Esophagus squamous epithelium (tissue), 5 donors: Measurements from ENCODE around the gene MLPH. TPM values are rescaled to one million over a fixed set of nuclear protein-coding genes. Genes with fewer than 3 reads are reported as not detected.

Experiments
- DNase-seq: peaks from one replicate; lab custom pipeline; 2025; lab: John Stamatoyannopoulos, UW
- H3K27ac ChIP-seq, 4 donors: fragments of 200-600 bp; sonication (generic); one replicate each; pipeline ENCODE4 v1.5.1; 2016 to 2019; ENCODE audit warnings: mild to moderate bottlenecking in 1 of 4
- H3K27me3 ChIP-seq, 4 donors: fragments of 200-600 bp; sonication (generic); 1 replicate in 3 of 4; 2 replicates in 1 of 4; pipeline versions ENCODE4 v1.5.1 to v1.6.0; 2017 to 2021; ENCODE audit warnings: antibody characterized with exemption in 1 of 4
- H3K36me3 ChIP-seq, 3 donors: fragments of 200-600 bp; sonication (generic); one replicate each; pipeline ENCODE4 v1.5.1; 2016 to 2019
- H3K4me1 ChIP-seq, 3 donors: fragments of 200-600 bp; sonication (generic); one replicate each; pipeline ENCODE4 v1.5.1; 2017 to 2019
- H3K4me3 ChIP-seq, 4 donors: fragments of 200-600 bp; sonication (generic); 1 replicate in 3 of 4; 2 replicates in 1 of 4; pipeline ENCODE4 v1.5.1; 2016 to 2019; ENCODE audit warnings: mild to moderate bottlenecking in 2 of 4, moderate library complexity in 1 of 4
- H3K9me3 ChIP-seq, 3 donors: fragments of 200-600 bp; sonication (generic); one replicate each; pipeline ENCODE4 v1.5.1; 2016 to 2019
- POLR2A ChIP-seq, 4 donors: fragments of 450-650 bp; IDR thresholded peaks; one replicate each; pipeline ENCODE4 v1.6.1; 2017; ENCODE audit warnings: antibody characterized with exemption in 4 of 4, mild to moderate bottlenecking in 4 of 4, moderate library complexity in 3 of 4
- WGBS, 2 donors: methylation state at CpG; one replicate each; pipeline ENCODE4 v1.1.5; 2018; 5-methylcytosine and 5-hydroxymethylcytosine counted together
- intact Hi-C: fragments of 100-400 bp; cut with DNase I; formaldehyde crosslinking; loops from one replicate; pipeline ENCODE4 v1.15.0; 2022
- total RNA-seq, 4 donors: library from RNA; depleted of rRNA; stranded (reverse); fragments of >200 nt; gene quantifications; one replicate each; pipeline ENCODE4 v1.1.0, GENCODE V29; 2016
- TF ChIP-seq, protein P1 (sequence below), 6 experiments: fragments of 450-650 bp in 4 of 6; fragments of 200-600 bp in 2 of 6; sonication (generic) in 2 of 6; IDR thresholded peaks; one replicate each; pipeline ENCODE4 v1.5.1; 2016 to 2019; ENCODE audit warnings: antibody characterized with exemption in 6 of 6, mild to moderate bottlenecking in 4 of 6, moderate library complexity in 4 of 6
- donor health status: DM: yes; HTN: yes; CAD: no.

Gene MLPH
- total RNA-seq, 4 donors from 2014 or later = 1.8 to 10.5 (median 7.6) TPM

DNA sequence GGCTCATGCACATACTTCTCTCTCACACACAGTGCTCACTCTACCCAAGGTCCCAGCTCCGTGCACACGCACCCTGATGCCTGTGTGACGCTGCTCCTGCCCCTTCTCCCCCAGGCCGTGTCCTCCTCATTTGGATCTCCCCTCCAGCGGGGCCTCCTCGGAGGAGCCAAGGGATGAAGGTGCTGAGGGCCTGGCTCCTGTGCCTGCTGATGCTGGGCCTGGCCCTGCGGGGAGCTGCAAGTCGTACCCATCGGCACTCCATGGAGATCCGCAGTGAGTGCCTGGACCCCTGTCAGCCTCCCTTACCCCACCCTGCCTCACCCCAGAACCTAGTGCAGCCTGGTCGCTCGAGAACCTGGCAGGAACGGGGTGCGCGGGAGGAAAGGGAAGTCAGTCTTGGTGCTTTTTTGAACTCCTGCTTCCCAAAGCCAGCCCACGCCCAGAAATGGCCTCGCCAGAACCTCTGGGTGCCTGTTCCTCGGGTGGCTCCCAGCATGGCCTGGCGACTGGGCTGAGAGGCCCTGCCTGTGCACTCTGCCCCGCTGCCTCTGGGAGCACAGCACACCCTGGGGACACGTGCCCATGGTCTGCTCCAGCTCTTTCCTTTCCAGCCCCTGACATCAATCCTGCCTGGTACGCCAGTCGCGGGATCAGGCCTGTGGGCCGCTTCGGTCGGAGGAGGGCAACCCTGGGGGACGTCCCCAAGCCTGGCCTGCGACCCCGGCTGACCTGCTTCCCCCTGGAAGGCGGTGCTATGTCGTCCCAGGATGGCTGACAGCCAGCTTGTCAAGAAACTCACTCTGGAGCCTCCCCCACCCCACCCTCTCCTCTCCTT is 79.6 kb downstream of the MLPH start, which contains the start of gene PRLH:
PRLH (plus strand) TSS at position 174 of the 835 bp plus-strand sequence; CDS start at position 174, 0 bp downstream.
- no peak for DNase-seq
- Histone ChIP-seq H3K4me3 (no peak within 1 kb of the TSS), H3K27me3 (peaks cover 0 to 21% (median 0%) of the 10 kb centered on the region in 4 donors), H3K4me1 (peaks cover 0 to 1% (median 0%) of the 10 kb centered on the region in 3 donors), H3K27ac (no peak within 1 kb of the TSS), H3K36me3 (no peaks in the 10 kb centered on the region), H3K9me3 (no peaks in the 10 kb centered on the region)
- no peak for TF ChIP-seq POLR2A (IDR thresholded peaks at IDR 0.05)
- TF ChIP-seq, protein P1, sequence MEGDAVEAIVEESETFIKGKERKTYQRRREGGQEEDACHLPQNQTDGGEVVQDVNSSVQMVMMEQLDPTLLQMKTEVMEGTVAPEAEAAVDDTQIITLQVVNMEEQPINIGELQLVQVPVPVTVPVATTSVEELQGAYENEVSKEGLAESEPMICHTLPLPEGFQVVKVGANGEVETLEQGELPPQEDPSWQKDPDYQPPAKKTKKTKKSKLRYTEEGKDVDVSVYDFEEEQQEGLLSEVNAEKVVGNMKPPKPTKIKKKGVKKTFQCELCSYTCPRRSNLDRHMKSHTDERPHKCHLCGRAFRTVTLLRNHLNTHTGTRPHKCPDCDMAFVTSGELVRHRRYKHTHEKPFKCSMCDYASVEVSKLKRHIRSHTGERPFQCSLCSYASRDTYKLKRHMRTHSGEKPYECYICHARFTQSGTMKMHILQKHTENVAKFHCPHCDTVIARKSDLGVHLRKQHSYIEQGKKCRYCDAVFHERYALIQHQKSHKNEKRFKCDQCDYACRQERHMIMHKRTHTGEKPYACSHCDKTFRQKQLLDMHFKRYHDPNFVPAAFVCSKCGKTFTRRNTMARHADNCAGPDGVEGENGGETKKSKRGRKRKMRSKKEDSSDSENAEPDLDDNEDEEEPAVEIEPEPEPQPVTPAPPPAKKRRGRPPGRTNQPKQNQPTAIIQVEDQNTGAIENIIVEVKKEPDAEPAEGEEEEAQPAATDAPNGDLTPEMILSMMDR (IDR thresholded peaks at IDR 0.05) = no peak
- intact Hi-C loops = no loop called here
- WGBS, 2 donors = 75 to 77% methylated on average over 12 to 14 of the region's 32 CpGs

DNA sequence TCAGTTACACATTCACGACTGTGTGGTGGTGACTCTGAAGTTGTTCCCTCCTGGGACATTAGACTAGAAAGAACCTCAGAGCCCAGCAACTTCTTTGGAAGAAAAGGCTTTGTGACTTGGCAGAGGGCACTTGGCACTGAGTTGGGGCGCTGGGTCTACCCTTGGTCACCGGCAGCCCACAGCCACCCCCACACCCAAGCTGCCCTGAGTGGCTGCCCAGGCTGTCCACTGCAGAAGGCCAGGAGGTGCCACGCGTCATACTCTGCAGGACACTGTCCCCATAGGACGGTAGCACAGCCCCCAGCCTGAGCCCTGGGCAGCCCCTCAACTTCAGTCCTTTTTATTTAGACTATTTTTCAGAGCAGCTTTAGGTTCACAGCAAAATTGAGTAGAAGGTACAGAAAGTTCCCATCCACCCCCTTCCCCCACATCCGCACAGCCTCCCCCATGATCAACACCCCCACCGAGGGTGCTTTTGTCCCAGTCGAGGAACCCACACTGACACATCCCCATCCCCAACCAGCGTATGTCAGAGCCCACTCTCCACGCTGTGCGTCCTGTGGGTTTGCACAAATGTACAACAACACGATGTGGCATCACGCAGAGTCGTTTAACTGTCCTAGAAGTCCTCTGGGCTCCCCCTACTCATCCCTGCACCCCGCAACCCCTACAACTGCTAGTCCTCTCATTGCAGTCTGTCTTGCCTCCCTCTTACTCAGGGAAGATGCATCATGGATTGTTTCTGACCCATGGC is 80.4 kb downstream of the MLPH start:
- no peaks in the 10 kb centered on the region for H3K9me3 ChIP-seq
- peaks cover 0 to 10% (median 5%) of the 10 kb centered on the region in 3 donors for H3K4me1 ChIP-seq
- no peak for DNase-seq
- no peaks in the 10 kb centered on the region for H3K36me3 ChIP-seq
- no peak for TF ChIP-seq POLR2A (IDR thresholded peaks at IDR 0.05)
- TF ChIP-seq, protein P1 (IDR thresholded peaks at IDR 0.05) = no peak
- no peak overlapping the region for H3K27ac ChIP-seq
- intact Hi-C loops = no loop called here
- no peak overlapping the region for H3K4me3 ChIP-seq
- WGBS, 2 donors = 87 to 89% methylated on average over 10 to 13 of the region's 16 CpGs
- H3K27me3 ChIP-seq = peaks cover 0 to 21% (median 0%) of the 10 kb centered on the region in 4 donors

DNA sequence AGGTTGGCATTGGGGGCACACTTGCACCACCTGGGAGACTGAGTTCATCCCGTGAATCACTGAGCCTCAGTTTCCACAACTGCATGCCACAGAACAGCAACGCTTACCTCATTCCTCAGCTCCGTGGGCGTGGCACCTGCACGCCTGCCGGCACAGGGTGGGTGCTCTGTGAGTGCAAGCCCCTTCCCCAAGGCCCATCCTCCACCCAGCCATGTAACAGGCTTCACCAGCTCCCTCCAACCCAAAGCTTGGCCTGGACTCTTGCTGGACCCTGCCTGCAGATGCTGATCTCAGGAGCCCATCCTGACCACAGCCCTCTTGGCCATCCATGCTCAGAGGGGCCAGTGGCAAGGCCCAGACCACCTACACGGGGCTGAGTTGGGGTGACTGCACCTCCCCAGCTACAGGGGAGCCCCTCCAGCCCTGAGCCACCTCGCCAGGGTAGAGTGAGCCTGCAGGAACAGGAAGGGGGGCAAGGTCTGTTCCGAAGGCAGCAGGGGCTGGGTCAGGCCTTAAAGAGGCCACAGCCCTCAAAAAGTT is 81.1 kb downstream of the MLPH start:
- H3K4me1 ChIP-seq = peaks cover 0 to 14% (median 6%) of the 10 kb centered on the region in 3 donors
- H3K4me3 ChIP-seq = no peak overlapping the region
- no peaks in the 10 kb centered on the region for H3K9me3 ChIP-seq
- DNase-seq = no peak
- H3K36me3 ChIP-seq = no peaks in the 10 kb centered on the region
- H3K27ac ChIP-seq = no peak overlapping the region
- peaks cover 0 to 20% (median 0%) of the 10 kb centered on the region in 4 donors for H3K27me3 ChIP-seq
- TF ChIP-seq, protein P1 (IDR thresholded peaks at IDR 0.05) = no peak
- no peak for TF ChIP-seq POLR2A (IDR thresholded peaks at IDR 0.05)
- intact Hi-C loops = no loop called here
- 86 to 100% methylated on average over 1 to 6 of the region's 9 CpGs for WGBS, 2 donors

DNA sequence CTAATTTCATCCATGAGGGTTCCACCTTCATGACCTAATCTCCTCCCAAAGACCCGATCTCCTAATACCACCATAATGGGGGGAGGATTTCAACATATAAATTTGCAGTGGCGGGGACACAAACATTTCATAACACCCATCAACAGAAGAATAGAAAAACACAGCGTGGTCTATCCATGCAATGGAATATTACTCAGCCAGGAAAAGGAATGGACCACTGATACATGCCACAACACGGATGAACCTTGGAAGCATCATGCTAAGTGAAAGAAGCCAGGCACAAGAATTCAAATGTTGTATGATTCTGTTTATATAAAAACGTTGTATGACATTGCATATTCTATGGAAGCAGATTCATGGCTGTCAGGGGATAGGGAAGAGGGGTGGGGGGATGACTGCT is 82.0 kb downstream of the MLPH start:
- no peaks in the 10 kb centered on the region for H3K9me3 ChIP-seq
- H3K27ac ChIP-seq = no peak overlapping the region
- no peak for TF ChIP-seq POLR2A (IDR thresholded peaks at IDR 0.05)
- TF ChIP-seq, protein P1 (IDR thresholded peaks at IDR 0.05) = no peak
- peaks cover 0 to 12% (median 0%) of the 10 kb centered on the region in 4 donors for H3K27me3 ChIP-seq
- intact Hi-C loops = no loop called here
- H3K4me1 ChIP-seq = peaks cover 0 to 15% (median 6%) of the 10 kb centered on the region in 3 donors
- no peak overlapping the region for H3K4me3 ChIP-seq
- 81 to 91% methylated on average over 5 of the region's 5 CpGs for WGBS, 2 donors
- no peak for DNase-seq
- no peaks in the 10 kb centered on the region for H3K36me3 ChIP-seq
